Pancreas (tissue), 10 donors: ENCODE data around the gene NTNG1. TPM values are rescaled to one million over a fixed set of nuclear protein-coding genes. Genes with fewer than 3 reads are reported as not detected.

Source experiments
- ATAC-seq, 4 donors: fragments of 200-7000 bp; cut with Tn5 transposase; one replicate each; pipeline versions ENCODE4 v1.8.0 to v1.9.1; 2020; ENCODE audit warnings: mild to moderate bottlenecking in 4 of 4, moderate library complexity in 4 of 4
- DNase-seq, 6 donors: peaks; one replicate each; pipeline ENCODE4 v3.0.0-alpha.2; 2020
- FAIRE-seq: peaks from 2 replicates; lab custom pipeline; 2012; peaks lifted over from hg19 to GRCh38; lab: Jason Lieb, UNC
- H3K27ac ChIP-seq, 4 donors: fragments of 200-600 bp; sonication (generic); 1 replicate in 3 of 4; 2 replicates in 1 of 4; pipeline versions ENCODE4 v1.5.0 to v1.8.0; 2020
- H3K27me3 ChIP-seq, 4 donors: fragments of 200-600 bp; one replicate each; pipeline ENCODE4 v1.8.0; 2021
- H3K36me3 ChIP-seq, 3 donors: fragments of 200-600 bp; sonication (generic) in 1 of 3; one replicate each; pipeline versions ENCODE4 v1.5.0 to v1.8.0; 2020 to 2021
- H3K4me1 ChIP-seq, 3 donors: fragments of 200-600 bp; one replicate each; pipeline ENCODE4 v1.8.0; 2021
- H3K4me3 ChIP-seq, 4 donors: fragments of 200-600 bp; sonication (generic) in 2 of 4; one replicate each; pipeline versions ENCODE4 v1.5.0 to v1.8.0; 2020 to 2021
- H3K9me3 ChIP-seq, 4 donors: fragments of 200-600 bp; one replicate each; pipeline ENCODE4 v1.8.0; 2021
- WGBS, 2 donors: extraction: QIAGEN DNeasy Blood & Tissue Kit; methylation state at CpG; one replicate each; pipeline ENCODE4 v1.1.7; 2013; 5-methylcytosine and 5-hydroxymethylcytosine counted together
- intact Hi-C, 3 donors: fragments of 100-400 bp; cut with DNase I; formaldehyde crosslinking; loops; one replicate each; pipeline versions ENCODE4 v1.11.1 to v1.14.2; 2022
- polyA plus RNA-seq, 2 donors: library from polyadenylated mRNA; stranded (reverse); fragments of 200-250 nt; gene quantifications; one replicate each; pipeline ENCODE4 v1.2.3, GENCODE V29; 2013
- total RNA-seq, 6 donors: library from RNA; stranded (reverse); fragmentation: NEBNext Ultra II Directional in 4 of 6; extraction: Animal tissue kit (Norgen Biotek cat#: 25700) in 4 of 6; gene quantifications; one replicate each; pipeline versions ENCODE4 v1.2.1 to v1.2.4, GENCODE V29; 2021 to 2023
- TF ChIP-seq, protein P1 (sequence below), 4 donors: fragments of 200-600 bp; sonication (generic) in 3 of 4; IDR thresholded peaks; one replicate each; pipeline versions ENCODE4 v1.5.0 to v1.8.0; 2021; ENCODE audit warnings: antibody characterized with exemption in 4 of 4
- donor health status: healthy with polysubstance abuse.
- donor health status: DM: no; HTN: no; CAD: no; lungs with moderate emphysema.
- donor health status: DM: no; HTN: no; CAD: no.
- donor health status: control.
- donor health status: control.
- donor health status: Bipolar disorder and iron deficiency.
- donor health status: DM: yes; HTN: yes; CAD: no.
- donor health status: DM: no; HTN: no; CAD: no.
- donor health status: DM: no; HTN: no; CAD: no.
- donor health status: DM: yes; HTN: yes; CAD: no.

Gene NTNG1
- total and polyA plus RNA-seq, 8 donors = 0.04 to 1.3 (median 0.23) TPM; not detected in 1

GRCh38 chr1:107246775-107247345 lies 106.0 kb downstream of the NTNG1 start:
- DNase-seq (no peak), ATAC-seq (no peak), FAIRE-seq (no peak)
- Histone ChIP-seq H3K27ac (no peak overlapping the region), H3K4me1 (no peaks in the 10 kb centered on the region), H3K27me3 (no peaks in the 10 kb centered on the region), H3K36me3 (no peaks in the 10 kb centered on the region), H3K9me3 (no peaks in the 10 kb centered on the region), H3K4me3 (no peak overlapping the region)
- 56 to 74% methylated on average over 8 of the region's 8 CpGs for WGBS, 2 donors
- intact Hi-C loops = no loop called here
- TF ChIP-seq, protein P1, sequence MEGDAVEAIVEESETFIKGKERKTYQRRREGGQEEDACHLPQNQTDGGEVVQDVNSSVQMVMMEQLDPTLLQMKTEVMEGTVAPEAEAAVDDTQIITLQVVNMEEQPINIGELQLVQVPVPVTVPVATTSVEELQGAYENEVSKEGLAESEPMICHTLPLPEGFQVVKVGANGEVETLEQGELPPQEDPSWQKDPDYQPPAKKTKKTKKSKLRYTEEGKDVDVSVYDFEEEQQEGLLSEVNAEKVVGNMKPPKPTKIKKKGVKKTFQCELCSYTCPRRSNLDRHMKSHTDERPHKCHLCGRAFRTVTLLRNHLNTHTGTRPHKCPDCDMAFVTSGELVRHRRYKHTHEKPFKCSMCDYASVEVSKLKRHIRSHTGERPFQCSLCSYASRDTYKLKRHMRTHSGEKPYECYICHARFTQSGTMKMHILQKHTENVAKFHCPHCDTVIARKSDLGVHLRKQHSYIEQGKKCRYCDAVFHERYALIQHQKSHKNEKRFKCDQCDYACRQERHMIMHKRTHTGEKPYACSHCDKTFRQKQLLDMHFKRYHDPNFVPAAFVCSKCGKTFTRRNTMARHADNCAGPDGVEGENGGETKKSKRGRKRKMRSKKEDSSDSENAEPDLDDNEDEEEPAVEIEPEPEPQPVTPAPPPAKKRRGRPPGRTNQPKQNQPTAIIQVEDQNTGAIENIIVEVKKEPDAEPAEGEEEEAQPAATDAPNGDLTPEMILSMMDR (IDR thresholded peaks at IDR 0.05) = no peak

DNA sequence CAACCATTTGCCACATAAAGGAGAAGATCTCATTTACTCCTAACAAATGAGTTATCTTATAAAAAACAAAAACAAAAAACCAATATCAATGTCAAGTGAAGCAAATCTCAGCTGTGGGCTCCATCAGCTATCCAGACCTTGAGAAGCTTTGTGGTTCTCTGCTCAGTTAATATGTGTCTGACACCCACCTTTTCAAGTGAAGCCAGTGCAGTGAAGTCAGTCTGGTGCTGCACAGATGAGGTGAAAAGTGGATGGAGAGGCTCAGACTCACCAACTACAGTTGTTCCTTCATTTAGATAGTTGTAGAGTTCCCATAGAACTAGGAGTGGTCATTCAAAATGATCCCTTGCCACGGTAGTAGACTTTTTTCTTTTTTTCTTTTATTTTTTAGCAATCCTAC lies 106.8 kb downstream of the NTNG1 start:
- no peak overlapping the region for H3K27ac ChIP-seq
- no peak for DNase-seq
- ATAC-seq = no peak
- H3K4me3 ChIP-seq = no peak overlapping the region
- no peak for FAIRE-seq
- intact Hi-C loops = no loop called here
- no peaks in the 10 kb centered on the region for H3K9me3 ChIP-seq
- WGBS, 2 donors = 50 to 56% methylated on average over 1 of the region's 1 CpG
- TF ChIP-seq, protein P1 (IDR thresholded peaks at IDR 0.05) = no peak
- no peaks in the 10 kb centered on the region for H3K4me1 ChIP-seq
- no peaks in the 10 kb centered on the region for H3K36me3 ChIP-seq
- H3K27me3 ChIP-seq = no peaks in the 10 kb centered on the region

- no peak overlapping the region for H3K27ac ChIP-seq
- no peaks in the 10 kb centered on the region for H3K27me3 ChIP-seq
- WGBS, 2 donors = 41 to 50% methylated on average over 1 of the region's 1 CpG
- no peak for DNase-seq
- FAIRE-seq = no peak
- no peaks in the 10 kb centered on the region for H3K9me3 ChIP-seq
- H3K4me1 ChIP-seq = no peaks in the 10 kb centered on the region
- ATAC-seq = no peak
- H3K4me3 ChIP-seq = no peak overlapping the region
- TF ChIP-seq, protein P1 (IDR thresholded peaks at IDR 0.05) = no peak
- intact Hi-C loops = no loop called here
- no peaks in the 10 kb centered on the region for H3K36me3 ChIP-seq
These were observed 109.3 kb downstream of the NTNG1 start for GRCh38 chr1:107250169-107250568.

GRCh38 chr1:107251083-107251482 lies 110.2 kb downstream of the NTNG1 start:
- DNase-seq (no peak), ATAC-seq (no peak), FAIRE-seq (no peak)
- WGBS, 2 donors = 29 to 38% methylated on average over 2 of the region's 2 CpGs
- TF ChIP-seq, protein P1 (IDR thresholded peaks at IDR 0.05) = no peak
- no peaks in the 10 kb centered on the region for H3K4me1 ChIP-seq
- H3K9me3 ChIP-seq = no peaks in the 10 kb centered on the region
- H3K36me3 ChIP-seq = no peaks in the 10 kb centered on the region
- H3K4me3 ChIP-seq = no peak overlapping the region
- no peaks in the 10 kb centered on the region for H3K27me3 ChIP-seq
- H3K27ac ChIP-seq = no peak overlapping the region
- intact Hi-C loops = no loop called here

DNA sequence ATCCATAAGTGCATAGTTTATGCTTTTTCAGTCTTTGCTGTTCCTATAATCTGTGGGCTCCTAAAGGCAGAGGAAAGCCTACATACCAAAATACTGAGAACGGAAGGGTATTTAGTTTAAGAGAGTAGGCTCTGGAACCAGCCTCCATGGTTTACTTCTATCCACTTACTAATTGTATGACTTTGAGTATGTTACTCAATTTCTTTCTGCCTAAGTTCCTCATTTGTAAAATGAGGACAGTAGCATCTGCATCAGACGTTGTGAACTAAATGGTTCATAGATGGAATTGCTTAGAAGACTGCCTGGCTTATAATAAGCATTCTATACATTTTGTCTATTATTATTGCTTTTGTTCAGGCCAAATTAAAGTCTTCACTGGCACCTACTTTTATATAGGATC lies 111.0 kb downstream of the NTNG1 start:
- FAIRE-seq = no peak
- ATAC-seq = no peak
- intact Hi-C loops = no loop called here
- Histone ChIP-seq H3K27me3 (no peaks in the 10 kb centered on the region), H3K27ac (no peak overlapping the region), H3K9me3 (no peaks in the 10 kb centered on the region), H3K4me3 (no peak overlapping the region), H3K4me1 (no peaks in the 10 kb centered on the region), H3K36me3 (no peaks in the 10 kb centered on the region)
- WGBS, 2 donors = 56 to 65% methylated on average over 2 of the region's 2 CpGs
- TF ChIP-seq, protein P1 (IDR thresholded peaks at IDR 0.05) = no peak
- no peak for DNase-seq
